A172 (cell line): ENCODE results near the gene PPP1R13B. TPM values are rescaled to one million over a fixed set of nuclear protein-coding genes. Genes with fewer than 3 reads are reported as not detected.
"Not testable (repeated sequence)": the region's sequence is repeated elsewhere in the genome, so short reads cannot be mapped to it uniquely, and the experiment has no call there.

ENCODE experiments used
- DNase-seq: peaks from one replicate; pipeline ENCODE4 v3.0.0-alpha.2; 2015; ENCODE audit warnings: low spot score
- total RNA-seq: library from RNA; depleted of rRNA; stranded (reverse); fragments of >200 nt; shearing (Covaris generic); gene quantifications from 2 replicates; pipeline ENCODE4 v1.2.3, GENCODE V29; 2014; rRNA removed

Gene PPP1R13B
- 4.0 and 4.8 TPM in 2 replicates for total RNA-seq

GRCh38 chr14:103847451-103848174, at the start of gene PPP1R13B:
Gene PPP1R13B, minus strand, starts transcription at chr14:103847575. Its CDS starts 268 bp downstream, at chr14:103847307.
- peak; percentile 53 for DNase-seq

- DNase-seq = no peak
Measured at GRCh38 chr14:103896578-103896977, 49.2 kb upstream of the PPP1R13B start.

GRCh38 chr14:103894723-103895059, 47.3 kb upstream of the PPP1R13B start:
- DNase-seq = no peak

GRCh38 chr14:103894034-103894722, 46.8 kb upstream of the PPP1R13B start:
- DNase-seq = no peak

GRCh38 chr14:103892247-103892646, 44.9 kb upstream of the PPP1R13B start:
- no peak for DNase-seq

GRCh38 chr14:103891667-103892215, 44.4 kb upstream of the PPP1R13B start:
- no peak for DNase-seq

GRCh38 chr14:103890821-103891666, 43.7 kb upstream of the PPP1R13B start:
- no peak for DNase-seq

GRCh38 chr14:103890052-103890371, 42.6 kb upstream of the PPP1R13B start:
- DNase-seq = no peak

- peak; percentile 3 for DNase-seq
Measured at GRCh38 chr14:103889313-103890051, 42.1 kb upstream of the PPP1R13B start.

GRCh38 chr14:103889002-103889312, 41.6 kb upstream of the PPP1R13B start:
- not testable (repeated sequence) for DNase-seq

- no peak for DNase-seq
Measured at GRCh38 chr14:103887557-103888115, 40.3 kb upstream of the PPP1R13B start.

GRCh38 chr14:103887170-103887501, 39.8 kb upstream of the PPP1R13B start:
- no peak for DNase-seq

- no peak for DNase-seq
Measured at GRCh38 chr14:103886304-103887169, 39.2 kb upstream of the PPP1R13B start.

GRCh38 chr14:103885509-103885932, 38.1 kb upstream of the PPP1R13B start:
- DNase-seq = no peak

- no peak for DNase-seq
Measured at GRCh38 chr14:103884854-103885253, 37.5 kb upstream of the PPP1R13B start.

- no peak for DNase-seq
Measured at GRCh38 chr14:103883263-103883523, 35.8 kb upstream of the PPP1R13B start.

- DNase-seq = no peak
Measured at GRCh38 chr14:103882503-103883262, 35.3 kb upstream of the PPP1R13B start.

- no peak for DNase-seq
Measured at GRCh38 chr14:103881268-103882201, 34.2 kb upstream of the PPP1R13B start.
